BLaER1 (cell line): ENCODE data around the gene EPAS1.

ENCODE experiments used
- H3K27ac ChIP-seq: shearing (Covaris generic); formaldehyde crosslinking; 2 replicates; pipeline ENCODE4 v1.8.1; 2022
- H3K27me3 ChIP-seq: shearing (Covaris generic); formaldehyde crosslinking; 2 replicates; pipeline ENCODE4 v1.8.1; 2022
- H3K36me3 ChIP-seq: shearing (Covaris generic); formaldehyde crosslinking; 2 replicates; pipeline ENCODE4 v1.8.1; 2022
- H3K4me1 ChIP-seq: shearing (Covaris generic); formaldehyde crosslinking; 2 replicates; pipeline ENCODE4 v1.8.1; 2022
- H3K4me2 ChIP-seq: shearing (Covaris generic); formaldehyde crosslinking; 2 replicates; pipeline ENCODE4 v1.8.1; 2022
- H3K4me3 ChIP-seq: shearing (Covaris generic); formaldehyde crosslinking; 2 replicates; pipeline ENCODE4 v1.8.1; 2022
- H3K9ac ChIP-seq: shearing (Covaris generic); formaldehyde crosslinking; 2 replicates; pipeline ENCODE4 v1.8.1; 2022
- H3K9me3 ChIP-seq: shearing (Covaris generic); formaldehyde crosslinking; 2 replicates; pipeline ENCODE4 v1.8.1; 2022
- H4K20me1 ChIP-seq: shearing (Covaris generic); formaldehyde crosslinking; 2 replicates; pipeline ENCODE4 v1.8.1; 2022
- Cebpa-rat ChIP-seq: shearing (Covaris generic); IDR thresholded peaks from 2 replicates; pipeline ENCODE4 v1.8.1; 2022

The EPAS1 gene

DNA sequence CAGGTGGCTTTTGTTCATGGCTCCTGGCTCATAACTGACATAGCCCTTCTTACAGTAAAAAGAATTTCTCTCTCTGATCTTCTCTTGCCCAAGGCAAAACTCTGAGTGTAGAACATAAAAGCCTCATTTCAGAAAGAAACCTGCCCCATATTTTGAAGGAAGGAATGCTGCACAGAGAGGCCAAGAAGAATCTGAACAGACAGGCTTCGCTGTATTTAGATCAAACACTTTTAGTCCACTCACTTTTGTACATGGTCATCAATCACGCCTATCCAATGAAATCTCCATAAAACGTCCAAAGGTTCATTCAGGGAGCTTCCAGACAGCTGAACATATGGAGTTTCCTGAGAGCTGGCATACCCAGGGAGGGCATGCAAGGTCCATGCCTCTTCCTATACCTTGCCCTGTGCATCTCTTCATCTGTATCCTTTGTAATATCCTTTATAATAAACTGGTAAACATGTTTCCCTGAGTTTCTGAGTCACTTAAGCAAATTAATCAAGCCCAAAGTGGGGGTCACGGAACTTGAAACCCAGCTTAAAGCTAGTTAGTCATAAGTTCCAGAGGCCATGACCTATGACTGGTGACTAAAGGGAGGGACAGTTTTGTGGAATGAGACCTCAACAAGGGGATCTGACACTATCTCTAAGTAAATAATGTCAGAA is 119.7 kb downstream of the EPAS1 start:
- Histone ChIP-seq H3K9ac (no peak overlapping the region), H3K27ac (no peak overlapping the region), H4K20me1 (no peaks in the 10 kb centered on the region), H3K4me1 (peaks cover 4% of the 10 kb centered on the region; the same call in 1 of the 2 replicates), H3K4me2 (no peak overlapping the region), H3K27me3 (no peaks in the 10 kb centered on the region), H3K36me3 (no peaks in the 10 kb centered on the region), H3K4me3 (no peak overlapping the region), H3K9me3 (peaks cover 42% of the 10 kb centered on the region)
- no peak for TF ChIP-seq Cebpa-rat

DNA sequence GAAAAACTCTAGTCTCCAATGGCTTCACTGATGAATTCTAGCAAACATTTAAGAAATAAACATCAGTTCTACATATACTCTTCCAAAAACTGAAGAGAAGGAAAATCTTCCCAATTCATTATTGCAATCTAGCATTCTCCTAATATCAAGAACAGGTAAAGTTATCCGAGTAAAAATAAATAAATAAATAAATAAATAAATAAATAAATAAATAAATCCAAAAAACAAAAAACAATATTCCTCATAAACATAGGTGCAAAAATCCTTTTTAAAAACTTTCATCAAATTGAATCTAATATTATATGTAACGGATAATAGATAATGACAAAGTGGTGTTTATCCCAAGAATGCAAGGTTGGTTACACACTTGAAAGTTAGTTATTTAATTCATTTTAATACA is 123.7 kb downstream of the EPAS1 start:
- no peak for TF ChIP-seq Cebpa-rat
- no peak overlapping the region for H3K9ac ChIP-seq
- no peak overlapping the region for H3K4me2 ChIP-seq
- H3K27me3 ChIP-seq: no peaks in the 10 kb centered on the region
- H3K4me1 ChIP-seq: no peaks in the 10 kb centered on the region
- H3K27ac ChIP-seq: no peak overlapping the region
- H3K36me3 ChIP-seq: no peaks in the 10 kb centered on the region
- no peaks in the 10 kb centered on the region for H4K20me1 ChIP-seq
- H3K9me3 ChIP-seq: peaks cover 29% of the 10 kb centered on the region
- H3K4me3 ChIP-seq: no peak overlapping the region

DNA sequence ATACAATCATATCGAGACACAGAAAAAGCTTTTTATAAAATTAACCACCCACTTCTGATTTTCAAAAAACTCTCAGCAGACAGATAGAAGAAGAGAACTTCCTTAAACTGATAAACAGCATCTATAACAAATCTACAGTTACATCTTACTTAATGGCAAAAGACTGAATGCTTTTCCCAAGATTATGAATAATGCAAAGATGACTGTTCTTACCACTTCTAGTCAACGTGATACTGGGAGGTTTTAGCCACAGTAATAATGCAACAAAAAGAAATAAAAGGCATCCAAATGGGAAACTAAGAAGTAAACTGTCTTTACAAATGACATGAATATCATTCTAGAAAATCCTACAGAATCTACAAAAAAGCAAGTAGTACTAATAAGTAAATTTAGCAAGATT is 124.2 kb downstream of the EPAS1 start:
- H3K9ac ChIP-seq: no peak overlapping the region
- no peaks in the 10 kb centered on the region for H4K20me1 ChIP-seq
- H3K4me1 ChIP-seq: no peaks in the 10 kb centered on the region
- TF ChIP-seq Cebpa-rat: no peak
- H3K36me3 ChIP-seq: no peaks in the 10 kb centered on the region
- no peaks in the 10 kb centered on the region for H3K27me3 ChIP-seq
- H3K4me3 ChIP-seq: no peak overlapping the region
- H3K4me2 ChIP-seq: no peak overlapping the region
- no peak overlapping the region for H3K27ac ChIP-seq
- peaks cover 27% of the 10 kb centered on the region for H3K9me3 ChIP-seq

DNA sequence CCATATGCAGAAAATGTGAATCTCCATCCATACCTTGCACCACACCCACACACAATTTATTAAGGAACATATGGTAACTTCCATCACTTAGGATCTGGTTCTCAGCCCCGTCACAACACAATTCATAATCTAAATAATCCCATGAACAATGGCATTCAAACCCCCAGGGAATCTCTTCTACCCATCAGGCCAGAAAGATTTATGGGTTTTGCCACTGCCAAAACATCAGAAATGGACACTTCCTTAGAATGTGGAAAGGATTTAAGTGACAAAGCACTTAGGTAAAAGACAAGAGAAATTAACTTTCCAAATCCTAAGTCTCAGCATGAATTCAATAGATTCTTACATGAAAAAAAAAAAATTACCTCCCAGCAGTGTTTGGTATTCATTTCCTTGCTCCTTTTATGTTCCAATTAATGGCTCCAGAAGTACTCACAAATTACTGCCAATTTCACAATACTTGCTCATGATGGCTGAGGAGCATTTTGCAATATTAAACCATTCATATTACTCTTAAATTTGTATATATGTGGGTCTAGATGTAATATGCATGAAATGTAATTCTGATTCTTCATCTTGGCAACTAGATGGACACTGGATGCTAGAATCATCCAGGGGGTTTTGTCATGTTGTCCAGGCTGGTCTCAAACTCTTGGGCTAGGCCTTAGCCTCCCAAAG is 125.6 kb downstream of the EPAS1 start:
- Histone ChIP-seq H4K20me1 (no peaks in the 10 kb centered on the region), H3K4me2 (no peak overlapping the region), H3K27ac (no peak overlapping the region), H3K36me3 (no peaks in the 10 kb centered on the region), H3K27me3 (no peaks in the 10 kb centered on the region), H3K4me1 (no peaks in the 10 kb centered on the region), H3K4me3 (no peak overlapping the region), H3K9ac (no peak overlapping the region), H3K9me3 (peaks cover 12% of the 10 kb centered on the region)
- TF ChIP-seq Cebpa-rat: no peak

DNA sequence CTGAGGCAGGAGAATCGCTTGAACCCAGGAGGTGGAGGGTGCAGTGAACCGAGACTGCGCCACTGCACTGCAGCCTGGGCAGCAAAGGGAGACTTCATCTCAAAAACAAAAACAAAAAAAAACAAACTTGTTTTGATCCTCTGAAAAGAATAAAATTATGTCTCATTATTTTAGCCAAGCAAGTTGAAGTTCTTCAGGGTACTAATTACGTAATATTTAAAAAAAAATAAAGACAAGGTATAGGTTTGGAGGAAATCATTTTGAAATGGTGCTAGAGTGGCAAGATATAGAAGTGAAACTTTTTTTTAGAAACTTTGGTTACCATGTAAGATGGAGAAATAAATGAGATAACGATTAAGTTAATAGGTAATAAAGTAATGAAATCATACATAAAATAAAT is 127.7 kb downstream of the EPAS1 start:
- TF ChIP-seq Cebpa-rat: no peak

DNA sequence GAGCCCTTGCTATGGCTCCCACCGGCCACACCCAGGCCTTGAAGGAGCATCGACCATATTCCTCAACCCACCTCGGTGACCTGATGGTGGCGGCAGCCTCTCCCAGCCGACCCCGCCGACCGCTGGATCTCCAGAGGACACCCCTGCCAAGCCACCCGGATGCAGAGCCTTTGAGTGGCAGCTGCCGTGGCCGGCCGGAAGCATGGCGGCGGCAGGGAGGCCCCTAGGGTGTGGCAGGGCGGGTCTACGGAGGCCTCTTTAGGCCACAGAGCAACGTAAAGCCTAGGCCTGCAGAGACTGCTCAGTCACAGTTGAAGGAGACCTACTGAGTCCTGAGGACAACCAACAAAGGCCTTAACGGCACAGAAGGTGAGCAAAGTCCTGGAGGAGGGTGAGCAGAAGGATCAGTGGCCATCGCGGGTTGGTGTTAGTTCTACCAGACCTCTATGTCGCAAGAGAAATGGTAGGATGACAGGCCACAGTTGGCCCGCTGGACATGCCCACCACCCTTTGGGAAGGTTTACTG is 131.8 kb downstream of the EPAS1 start:
- Histone ChIP-seq H3K4me1 (no peaks in the 10 kb centered on the region), H3K9ac (no peak overlapping the region), H3K9me3 (peaks cover 10% of the 10 kb centered on the region), H4K20me1 (no peaks in the 10 kb centered on the region), H3K27ac (no peak overlapping the region), H3K36me3 (no peaks in the 10 kb centered on the region), H3K4me3 (no peak overlapping the region), H3K27me3 (no peaks in the 10 kb centered on the region), H3K4me2 (no peak overlapping the region)
- no peak for TF ChIP-seq Cebpa-rat

More for the DNA sequence above, 127.7 kb downstream of the EPAS1 start:
- H3K27ac ChIP-seq: no peak overlapping the region
- peaks cover 10% of the 10 kb centered on the region for H3K9me3 ChIP-seq
- H3K27me3 ChIP-seq: no peaks in the 10 kb centered on the region
- H4K20me1 ChIP-seq: no peaks in the 10 kb centered on the region
- no peak overlapping the region for H3K4me2 ChIP-seq
- H3K36me3 ChIP-seq: no peaks in the 10 kb centered on the region
- no peak overlapping the region for H3K9ac ChIP-seq
- no peaks in the 10 kb centered on the region for H3K4me1 ChIP-seq
- H3K4me3 ChIP-seq: no peak overlapping the region

DNA sequence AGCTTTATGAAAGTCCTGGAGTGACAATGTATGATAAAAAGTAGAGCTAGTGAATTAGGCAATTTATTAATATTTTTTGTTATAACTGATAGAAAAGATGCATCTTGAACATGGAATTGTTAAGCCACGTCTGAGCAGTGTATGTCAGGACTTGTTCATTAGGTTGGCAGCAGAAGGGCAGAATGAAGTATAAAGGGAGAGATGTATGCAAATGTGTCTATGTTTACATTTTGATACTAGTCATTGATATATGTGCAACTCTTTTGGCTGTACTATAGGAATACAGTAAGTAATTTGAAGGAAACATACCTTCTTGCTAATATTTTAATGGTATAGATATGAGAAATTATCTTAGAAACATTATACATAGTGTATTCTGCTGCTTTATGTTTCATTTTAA is 133.2 kb downstream of the EPAS1 start:
- no peak overlapping the region for H3K27ac ChIP-seq
- H3K9me3 ChIP-seq: peaks cover 10% of the 10 kb centered on the region
- H3K4me1 ChIP-seq: no peaks in the 10 kb centered on the region
- no peaks in the 10 kb centered on the region for H4K20me1 ChIP-seq
- H3K27me3 ChIP-seq: no peaks in the 10 kb centered on the region
- H3K36me3 ChIP-seq: no peaks in the 10 kb centered on the region
- no peak overlapping the region for H3K4me2 ChIP-seq
- no peak for TF ChIP-seq Cebpa-rat
- H3K4me3 ChIP-seq: no peak overlapping the region
- H3K9ac ChIP-seq: no peak overlapping the region

DNA sequence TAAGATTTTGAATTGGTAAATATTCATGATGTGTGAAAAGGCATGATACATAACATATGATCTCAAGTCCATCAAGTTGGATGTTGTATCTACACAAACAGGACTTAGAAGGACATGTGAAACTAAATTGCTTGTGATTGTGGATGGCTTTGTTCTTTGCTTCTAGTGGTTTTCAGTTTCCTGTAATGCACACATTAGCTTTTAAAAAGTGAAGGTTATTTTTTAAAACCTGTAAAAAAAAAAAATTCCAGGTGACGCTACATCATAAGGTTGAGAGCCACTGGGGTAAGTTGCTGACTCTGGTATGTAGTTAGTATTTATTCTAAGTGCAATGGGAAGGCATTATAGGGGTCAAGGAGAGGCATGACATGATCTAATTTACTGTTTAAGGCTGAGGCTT is 133.8 kb downstream of the EPAS1 start:
- no peak for TF ChIP-seq Cebpa-rat
- H3K4me3 ChIP-seq: no peak overlapping the region

DNA sequence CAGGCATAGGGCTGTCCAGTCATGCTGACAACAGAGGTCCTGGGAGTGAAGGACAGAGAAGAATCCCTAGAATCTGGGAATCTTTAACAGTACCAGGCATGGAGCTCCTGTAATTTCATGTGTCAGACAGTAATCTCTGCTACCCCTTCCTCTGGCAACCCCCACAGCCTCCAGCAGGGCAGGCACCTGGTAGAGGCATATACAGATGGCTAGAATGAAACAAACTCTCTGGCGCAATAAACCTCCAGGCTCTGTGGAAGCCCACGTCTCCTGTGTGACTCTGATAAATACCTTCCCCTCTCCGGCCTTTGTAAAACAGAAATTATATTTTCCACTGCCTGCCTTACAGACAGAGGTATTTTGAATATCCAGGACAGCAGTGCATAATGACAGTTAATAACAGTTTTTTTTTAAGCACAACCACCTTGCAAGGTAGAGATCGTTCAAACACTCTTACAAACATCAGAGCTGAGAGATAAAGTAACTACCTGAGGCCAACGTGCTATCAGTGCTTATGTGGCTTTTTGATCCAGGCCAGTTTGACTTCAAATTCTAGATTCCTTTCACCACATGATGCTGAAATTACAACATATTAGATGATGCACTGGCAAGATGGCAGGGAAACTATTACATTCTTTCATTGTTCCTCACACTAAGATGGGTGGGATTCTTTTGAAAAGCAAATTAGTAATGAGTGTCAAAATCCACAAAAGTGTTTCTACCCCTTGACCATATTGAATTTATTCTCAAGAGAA is 134.5 kb downstream of the EPAS1 start:
- no peaks in the 10 kb centered on the region for H3K36me3 ChIP-seq

More for the DNA sequence above, 133.8 kb downstream of the EPAS1 start:
- no peak overlapping the region for H3K9ac ChIP-seq
- no peaks in the 10 kb centered on the region for H3K4me1 ChIP-seq
- no peaks in the 10 kb centered on the region for H3K27me3 ChIP-seq
- H3K27ac ChIP-seq: no peak overlapping the region
- H4K20me1 ChIP-seq: no peaks in the 10 kb centered on the region
- no peaks in the 10 kb centered on the region for H3K36me3 ChIP-seq
- H3K4me2 ChIP-seq: no peak overlapping the region
- H3K9me3 ChIP-seq: peaks cover 10% of the 10 kb centered on the region

DNA sequence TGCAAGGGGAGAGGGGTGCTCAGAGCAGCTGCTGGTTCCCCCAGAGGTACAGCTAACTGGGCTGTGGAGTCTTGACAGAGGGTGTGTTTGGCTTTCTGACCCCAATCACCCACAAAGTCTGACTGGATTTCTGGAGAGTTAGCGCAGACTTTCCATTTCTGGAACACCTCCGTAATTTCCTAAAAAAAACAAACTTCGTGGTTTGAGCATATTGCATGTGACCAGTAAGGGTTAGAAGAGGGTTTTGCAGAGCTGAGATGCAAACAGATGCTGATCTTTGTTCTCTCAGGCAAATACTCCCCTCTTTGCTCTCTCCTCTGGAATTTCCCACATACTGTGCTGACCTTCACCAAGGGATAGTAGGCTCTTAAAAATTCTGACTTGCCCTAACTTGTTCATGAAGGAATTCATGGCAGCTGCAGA is 137.7 kb downstream of the EPAS1 start:
- H3K27me3 ChIP-seq: no peaks in the 10 kb centered on the region
- H3K9me3 ChIP-seq: no peaks in the 10 kb centered on the region
- H3K4me1 ChIP-seq: peaks cover 6% of the 10 kb centered on the region; the same call in 1 of the 2 replicates
- H3K27ac ChIP-seq: no peak overlapping the region
- TF ChIP-seq Cebpa-rat: no peak
- no peak overlapping the region for H3K9ac ChIP-seq
- H3K4me3 ChIP-seq: no peak overlapping the region
- H3K36me3 ChIP-seq: no peaks in the 10 kb centered on the region
- H3K4me2 ChIP-seq: no peak overlapping the region
- no peaks in the 10 kb centered on the region for H4K20me1 ChIP-seq

More for the DNA sequence above, 134.5 kb downstream of the EPAS1 start:
- Histone ChIP-seq H3K9me3 (peaks cover 10% of the 10 kb centered on the region), H3K4me1 (no peaks in the 10 kb centered on the region), H3K4me3 (no peak overlapping the region), H4K20me1 (no peaks in the 10 kb centered on the region), H3K27me3 (no peaks in the 10 kb centered on the region), H3K9ac (no peak overlapping the region), H3K4me2 (no peak overlapping the region), H3K27ac (no peak overlapping the region)
- no peak for TF ChIP-seq Cebpa-rat
